MV-4-11 (cell line): Measurements from ENCODE around the gene SIRPB1.
"Not testable (repeated sequence)": the region's sequence is repeated elsewhere in the genome, so short reads cannot be mapped to it uniquely, and the experiment has no call there.

Source experiments
- DNase-seq: peaks from one replicate; lab custom pipeline; 2025; lab: John Stamatoyannopoulos, UW

Gene SIRPB1

DNA sequence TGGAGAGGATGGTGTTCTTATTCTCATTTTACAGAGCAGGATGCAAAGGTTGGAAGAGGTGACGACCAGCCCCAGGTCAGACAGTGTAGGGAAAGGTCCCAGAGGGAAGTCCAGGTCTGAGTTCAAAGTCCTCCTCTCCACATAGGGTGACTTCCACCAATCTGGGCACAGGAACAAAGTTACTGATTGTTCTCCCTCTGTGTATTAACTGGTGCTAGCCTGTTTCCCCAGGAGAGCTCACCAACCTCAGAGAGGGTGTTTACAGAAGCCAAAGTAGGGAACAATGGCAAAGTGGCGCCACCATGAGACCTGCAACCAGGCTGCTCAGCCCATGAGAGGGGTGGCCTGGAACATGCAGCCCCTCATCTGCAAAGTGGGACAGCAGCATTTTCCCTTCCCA, 16.8 kb upstream of the SIRPB1 start:
- no peak for DNase-seq

DNA sequence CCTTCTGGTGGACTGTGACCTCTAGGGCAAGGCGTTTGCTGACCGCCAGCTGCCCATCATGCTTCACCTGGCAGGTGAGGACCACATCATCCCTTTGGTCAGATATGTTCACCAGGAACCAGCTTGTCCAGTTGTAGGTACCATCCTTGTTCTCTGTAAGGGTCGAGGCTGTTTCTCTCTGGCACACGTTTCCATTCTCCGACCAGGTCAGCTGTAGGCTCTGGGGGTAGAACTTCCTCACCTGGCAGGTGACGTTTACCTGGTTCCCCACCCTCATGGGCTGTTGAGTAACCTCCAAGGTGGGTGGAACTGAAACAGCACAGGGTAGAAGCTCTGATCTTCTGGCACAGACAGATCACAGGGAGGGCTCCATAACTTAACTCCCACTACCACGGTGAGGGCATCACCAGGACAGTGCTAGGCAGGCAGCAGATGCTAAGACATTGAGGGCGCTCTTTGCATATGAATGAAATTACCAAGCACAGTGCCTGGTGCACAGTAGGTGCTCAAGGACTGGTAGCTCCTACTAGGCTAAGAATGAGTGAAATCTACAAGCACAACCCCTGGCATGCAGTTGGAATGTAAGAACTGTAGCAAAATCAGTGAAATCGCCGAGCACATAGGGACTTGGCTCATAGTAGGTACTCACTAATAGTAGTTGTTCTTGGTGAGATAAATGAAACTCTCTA, 15.6 kb upstream of the SIRPB1 start:
- no peak for DNase-seq

DNA sequence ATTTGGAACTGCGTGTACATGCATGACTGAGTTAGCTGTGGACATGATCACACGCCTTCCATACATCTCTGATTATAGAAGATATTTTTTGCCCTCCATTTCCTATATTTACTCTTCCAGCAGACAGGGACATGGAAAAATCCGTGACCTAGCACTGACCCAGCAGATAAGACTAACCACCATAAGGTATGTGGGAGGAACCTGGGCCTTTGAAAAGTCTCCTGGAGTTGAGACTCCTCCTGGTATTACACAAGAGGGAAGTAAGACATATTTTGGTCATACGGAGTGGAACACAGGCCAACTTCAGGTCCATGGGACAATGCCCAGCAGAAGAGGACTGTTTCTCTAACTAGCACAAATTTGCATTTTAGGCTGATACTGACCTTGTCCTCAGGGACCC, 13.7 kb upstream of the SIRPB1 start:
- peak; percentile 22 for DNase-seq

DNA sequence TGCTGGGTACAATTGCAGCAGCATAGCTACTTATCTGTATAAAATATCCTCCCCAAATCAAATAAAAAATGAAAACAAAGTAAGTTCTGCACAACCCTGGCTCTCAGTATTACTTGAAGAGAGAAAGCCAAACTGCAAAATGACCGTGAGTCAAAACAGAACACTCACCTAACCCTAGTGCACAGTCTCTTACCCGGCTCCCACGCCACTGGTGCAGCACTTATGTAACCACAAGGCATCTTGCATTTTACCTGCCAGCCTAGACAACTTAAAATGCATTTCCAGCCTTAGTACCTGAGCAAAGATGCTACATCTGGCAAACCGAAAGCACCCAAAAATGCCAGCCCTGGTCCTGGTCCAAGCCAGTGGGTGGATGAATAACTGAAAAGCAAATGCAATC, 12.4 kb upstream of the SIRPB1 start:
- no peak for DNase-seq

GRCh38 chr20:1631309-1632151, 11.7 kb upstream of the SIRPB1 start:
- DNase-seq: peak; percentile 7

DNA sequence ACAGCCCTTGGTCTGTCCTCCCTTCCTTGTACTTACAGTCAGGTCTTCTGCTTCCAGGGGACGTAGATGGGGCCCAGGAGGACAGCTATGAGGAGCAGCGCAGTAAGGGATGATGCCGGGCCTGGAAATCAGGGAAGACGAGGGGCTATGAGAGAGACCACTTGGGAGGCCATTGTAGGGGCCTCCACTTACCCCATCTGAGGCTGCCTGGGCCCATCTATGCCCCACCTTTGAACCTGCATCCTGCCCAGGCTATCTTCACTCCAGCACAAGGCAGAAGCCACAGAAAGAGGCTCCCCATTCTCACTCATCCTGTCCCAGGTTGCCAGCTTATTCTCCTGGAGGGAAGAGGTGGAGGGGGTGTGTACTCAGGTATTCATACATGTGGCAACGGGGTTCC, 10.4 kb upstream of the SIRPB1 start:
- DNase-seq: no peak

- no peak for DNase-seq
Observed at GRCh38 chr20:1629321-1629720, 9.5 kb upstream of the SIRPB1 start.

- DNase-seq: peak; percentile 21
Observed at GRCh38 chr20:1628621-1629020, 8.8 kb upstream of the SIRPB1 start.

GRCh38 chr20:1627200-1627550, 7.4 kb upstream of the SIRPB1 start:
- no peak for DNase-seq

- peak; percentile 18 for DNase-seq
Observed at GRCh38 chr20:1626528-1627199, 6.9 kb upstream of the SIRPB1 start.

DNA sequence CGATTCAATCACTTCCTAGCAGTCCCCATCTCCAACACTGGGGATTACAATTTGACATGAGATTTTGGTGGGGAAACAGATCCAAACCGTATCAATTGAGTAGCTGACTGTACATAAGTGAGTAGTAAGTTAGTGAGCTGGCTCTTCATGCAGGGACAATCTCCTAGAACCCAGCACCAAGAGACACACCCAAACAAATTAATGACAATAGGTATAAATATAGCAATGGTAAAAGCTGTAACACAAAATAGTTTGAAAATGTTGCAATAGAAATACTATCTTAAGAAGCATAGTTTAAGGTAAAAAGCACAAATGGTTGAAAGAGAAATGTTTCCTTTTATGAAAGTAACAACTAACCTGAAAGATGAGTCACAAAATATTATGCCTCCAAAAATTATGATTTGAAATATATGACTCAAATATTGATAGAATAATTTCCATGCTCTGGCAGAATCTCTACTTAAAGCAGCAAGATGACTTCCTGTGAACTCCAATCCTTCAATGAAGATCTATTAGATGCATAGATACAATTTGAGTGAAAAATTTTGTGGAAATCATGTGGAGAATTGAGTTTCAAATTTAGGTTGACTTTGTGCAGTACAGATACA, 5.4 kb upstream of the SIRPB1 start:
- no peak for DNase-seq

DNA sequence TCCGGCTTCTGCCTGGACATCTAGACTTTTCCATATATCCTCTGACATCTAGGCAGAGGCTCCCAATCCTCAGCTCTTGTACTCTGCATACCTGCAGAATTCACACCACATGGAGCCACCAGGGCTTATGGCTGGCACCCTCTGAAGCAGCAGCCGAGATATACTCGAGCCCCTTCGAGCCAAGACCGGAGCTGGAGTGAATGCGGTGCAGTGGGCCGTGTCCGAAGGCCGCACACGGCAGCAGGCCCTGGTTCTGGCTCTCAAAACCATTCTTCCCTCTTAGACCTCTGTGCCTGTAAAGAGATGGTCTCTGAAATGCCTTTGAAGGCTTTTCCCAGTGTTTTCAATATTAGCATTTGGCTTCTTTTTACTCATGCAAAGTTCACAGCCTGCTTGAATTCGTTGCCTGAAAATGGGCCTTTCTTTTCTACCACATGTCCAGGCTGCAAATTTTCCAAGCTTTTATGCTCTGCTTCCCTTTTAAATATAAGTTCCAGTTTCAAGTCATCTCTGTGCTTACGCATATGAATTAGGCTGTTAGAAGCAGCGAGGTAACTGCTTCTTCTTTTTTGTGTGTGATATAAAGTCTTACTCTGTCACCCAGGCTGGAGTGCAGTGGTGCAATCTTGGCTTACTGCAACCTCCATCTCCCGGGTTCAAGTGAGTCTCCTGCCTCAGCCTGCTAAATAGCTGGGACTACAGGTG, 3.8 kb upstream of the SIRPB1 start:
- DNase-seq: peak; percentile 96

- peak; percentile 69 for DNase-seq
Observed at GRCh38 chr20:1622450-1622849, 2.6 kb upstream of the SIRPB1 start.

DNA sequence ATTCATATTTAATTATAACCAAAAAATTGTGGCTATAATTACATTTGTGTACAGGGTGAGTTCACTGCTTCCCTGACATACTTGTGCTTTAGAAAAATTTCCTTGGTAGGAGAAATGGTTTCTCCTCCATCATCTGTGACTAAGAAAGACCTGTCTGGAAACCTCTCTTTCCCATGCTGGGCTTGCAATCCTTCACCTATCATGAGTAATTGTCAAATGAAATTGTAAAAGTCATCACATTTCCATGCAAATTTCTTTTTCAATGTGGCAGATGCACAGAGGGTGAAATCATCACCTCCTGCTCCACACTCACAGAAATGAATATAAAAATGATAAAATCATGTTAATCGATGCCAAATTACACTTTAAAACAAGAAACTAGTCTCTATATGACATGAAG, 1.5 kb upstream of the SIRPB1 start:
- no peak for DNase-seq

DNA sequence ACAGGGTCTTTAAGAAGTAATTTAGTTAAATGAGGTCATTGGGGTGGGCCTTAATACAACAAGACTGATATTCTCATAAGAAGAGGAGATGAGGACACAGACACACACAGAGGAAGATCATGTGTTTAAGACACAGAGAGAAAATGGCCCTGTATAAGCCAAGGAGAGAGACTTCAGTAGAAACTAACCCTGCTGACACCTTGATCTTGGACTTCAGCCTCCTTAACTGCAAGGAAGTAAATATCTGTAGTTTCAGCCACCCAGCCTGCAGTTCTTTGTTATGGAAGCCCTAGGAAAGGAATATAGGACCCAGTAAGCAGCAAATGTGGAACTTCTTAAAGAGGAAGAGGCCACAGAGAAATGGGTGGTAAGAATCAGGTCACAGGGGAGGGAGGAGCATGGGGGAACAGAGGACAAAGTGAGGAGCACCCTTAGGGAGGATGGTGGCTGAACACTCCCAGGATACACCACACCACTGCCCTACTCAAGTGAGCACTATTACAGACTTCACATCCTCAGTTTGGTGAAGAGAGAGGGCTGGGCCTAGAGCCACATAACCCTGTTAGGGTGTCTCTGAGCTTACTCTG, 762 bp downstream of the SIRPB1 start:
- peak; percentile 88 for DNase-seq

- DNase-seq: no peak
Observed at GRCh38 chr20:1618479-1618878, 1.3 kb downstream of the SIRPB1 start.

GRCh38 chr20:1616858-1617434, 2.9 kb downstream of the SIRPB1 start:
- DNase-seq: no peak

GRCh38 chr20:1610404-1610803, 9.4 kb downstream of the SIRPB1 start:
- not testable (repeated sequence) for DNase-seq

GRCh38 chr20:1608678-1609347, 11.0 kb downstream of the SIRPB1 start:
- not testable (repeated sequence) for DNase-seq

- no peak for DNase-seq
Observed at GRCh38 chr20:1600736-1601135, 19.1 kb downstream of the SIRPB1 start.

- no peak for DNase-seq
Observed at GRCh38 chr20:1595333-1595732, 24.5 kb downstream of the SIRPB1 start.
